Liver (tissue), 9 donors: Measurements from ENCODE around the gene SH2D5. TPM values are rescaled to one million over a fixed set of nuclear protein-coding genes. Genes with fewer than 3 reads are reported as not detected.

Source experiments
- DNase-seq: peaks from one replicate; pipeline ENCODE4 v3.0.0-alpha.2; 2017; ENCODE audit warnings: low spot score
- H3K27ac ChIP-seq, 2 donors: one replicate each; pipeline ENCODE4 v1.7.0; 2013; ENCODE audit warnings: inconsistent platforms in 2 of 2, low read length in 2 of 2, control low read depth in 1 of 2, low read depth in 1 of 2, mild to moderate bottlenecking in 1 of 2
- H3K27me3 ChIP-seq, 4 donors: one replicate each; pipeline versions ENCODE4 v1.6.1 to v1.7.0; 2013; ENCODE audit warnings: low read length in 3 of 4, inconsistent platforms in 1 of 4, mild to moderate bottlenecking in 1 of 4, moderate library complexity in 1 of 4; ENCODE audit not compliant: control insufficient read depth in 4 of 4, insufficient read depth in 4 of 4
- H3K36me3 ChIP-seq, 4 donors: one replicate each; pipeline versions ENCODE4 v1.6.1 to v1.7.0; 2013; ENCODE audit warnings: low read length in 3 of 4, mild to moderate bottlenecking in 3 of 4, low read depth in 1 of 4, moderate library complexity in 1 of 4; ENCODE audit not compliant: control insufficient read depth in 4 of 4, insufficient read depth in 3 of 4
- H3K4me1 ChIP-seq, 4 donors: one replicate each; pipeline versions ENCODE4 v1.6.1 to v1.7.0; 2013; ENCODE audit warnings: low read length in 3 of 4, mild to moderate bottlenecking in 3 of 4, moderate library complexity in 1 of 4; ENCODE audit not compliant: control insufficient read depth in 4 of 4, insufficient read depth in 4 of 4
- H3K4me3 ChIP-seq, 3 donors: one replicate each; pipeline versions ENCODE4 v1.6.1 to v1.7.0; 2013; ENCODE audit warnings: low read length in 3 of 3, control low read depth in 1 of 3, low read depth in 1 of 3, mild to moderate bottlenecking in 1 of 3
- H3K9ac ChIP-seq, 2 donors: one replicate each; pipeline ENCODE4 v1.7.0; 2013; ENCODE audit warnings: low read length in 2 of 2, mild to moderate bottlenecking in 2 of 2, moderate library complexity in 2 of 2, control low read depth in 1 of 2, low read depth in 1 of 2
- H3K9me3 ChIP-seq, 4 donors: one replicate each; pipeline versions ENCODE4 v1.6.1 to v1.7.0; 2013; ENCODE audit warnings: low read length in 3 of 4; ENCODE audit not compliant: control insufficient read depth in 4 of 4
- ATF3 ChIP-seq: IDR thresholded peaks from 2 replicates; pipeline ENCODE4 v1.6.1; 2016; ENCODE audit warnings: antibody characterized with exemption
- CTCF ChIP-seq: fragments of 150-350 bp; IDR thresholded peaks from 2 replicates; pipeline ENCODE4 v1.5.1; 2017; ENCODE audit warnings: improper control_type of control experiment, low read depth, low read length; ENCODE audit not compliant: missing input control
- EGR1 ChIP-seq, 2 donors: IDR thresholded peaks; 2 replicates each; pipeline ENCODE4 v1.6.1; 2016 to 2018; ENCODE audit warnings: antibody characterized with exemption in 2 of 2, low read depth in 2 of 2
- FOXA1 ChIP-seq: IDR thresholded peaks from 2 replicates; pipeline ENCODE4 v1.6.1; 2016; ENCODE audit warnings: antibody characterized with exemption
- FOXA2 ChIP-seq: IDR thresholded peaks from 2 replicates; pipeline ENCODE4 v1.6.1; 2016; ENCODE audit warnings: antibody characterized with exemption
- GABPA ChIP-seq, 2 donors: IDR thresholded peaks in 1 of 2; conservative IDR thresholded peaks in 1 of 2; 2 replicates each; pipeline ENCODE4 v1.6.1; 2016; ENCODE audit warnings: antibody characterized with exemption in 2 of 2, mild to moderate bottlenecking in 1 of 2, moderate library complexity in 1 of 2
- HNF4A ChIP-seq, 2 donors: conservative IDR thresholded peaks; 2 replicates each; pipeline ENCODE4 v1.6.1; 2016; ENCODE audit warnings: antibody characterized with exemption in 2 of 2, mild to moderate bottlenecking in 2 of 2
- HNF4G ChIP-seq: IDR thresholded peaks from 2 replicates; pipeline ENCODE4 v1.6.1; 2016; ENCODE audit warnings: antibody characterized with exemption
- JUND ChIP-seq, 2 donors: IDR thresholded peaks; 2 replicates each; pipeline ENCODE4 v1.6.1; 2016; ENCODE audit warnings: antibody characterized with exemption in 2 of 2
- MAX ChIP-seq: IDR thresholded peaks from 2 replicates; pipeline ENCODE4 v1.6.1; 2016; ENCODE audit warnings: antibody characterized with exemption
- NR2F2 ChIP-seq: IDR thresholded peaks from 2 replicates; pipeline ENCODE4 v1.6.1; 2016; ENCODE audit warnings: antibody characterized with exemption
- RAD21 ChIP-seq, 2 donors: IDR thresholded peaks; 2 replicates each; pipeline ENCODE4 v1.6.1; 2016; ENCODE audit warnings: antibody characterized with exemption in 2 of 2, mild to moderate bottlenecking in 2 of 2
- REST ChIP-seq: IDR thresholded peaks from 2 replicates; pipeline ENCODE4 v1.6.1; 2016; ENCODE audit warnings: antibody characterized with exemption, mild to moderate bottlenecking
- RXRA ChIP-seq, 2 donors: IDR thresholded peaks; 2 replicates each; pipeline ENCODE4 v1.6.1; 2017 to 2018; ENCODE audit warnings: antibody characterized with exemption in 2 of 2, mild to moderate bottlenecking in 1 of 2
- TAF1 ChIP-seq: conservative IDR thresholded peaks from 2 replicates; pipeline ENCODE4 v1.6.1; 2016; ENCODE audit warnings: antibody characterized with exemption, mild to moderate bottlenecking
- YY1 ChIP-seq: IDR thresholded peaks from 2 replicates; pipeline ENCODE4 v1.6.1; 2016; ENCODE audit warnings: antibody characterized with exemption, mild to moderate bottlenecking
- ZBTB33 ChIP-seq: IDR thresholded peaks from 2 replicates; pipeline ENCODE4 v1.6.1; 2016; ENCODE audit warnings: antibody characterized with exemption
- WGBS: extraction: QIAGEN DNeasy Blood & Tissue Kit; methylation state at CpG from one replicate; pipeline ENCODE4 v1.1.7; 2013; 5-methylcytosine and 5-hydroxymethylcytosine counted together
- polyA plus RNA-seq, 2 donors: library from polyadenylated mRNA; stranded (reverse) in 1 of 2; unstranded in 1 of 2; fragments of 200-250 nt in 1 of 2; fragments of >200 nt in 1 of 2; fragmentation: Nextera tagmentation in 1 of 2; extraction: Ambion mirVana in 1 of 2; gene quantifications; one replicate each; pipeline versions ENCODE4 v1.2.1 to v1.2.3, GENCODE V29; 2013 to 2015
- total RNA-seq, 2 donors: library from RNA; depleted of rRNA; stranded (reverse); fragments of >200 nt; gene quantifications; one replicate each; pipeline ENCODE4 v1.2.3, GENCODE V29; 2014
- donor health status: healthy.
- donor health status: healthy.
- donor health status: healthy.
- donor health status: healthy.
- donor health status: healthy.

Gene SH2D5
- total and polyA plus RNA-seq, 4 donors: 0.05 TPM; not detected in 3

GRCh38 chr1:20706841-20707240 lies 25.7 kb downstream of the SH2D5 start:
- 63% methylated on average over 5 of the region's 5 CpGs for WGBS
- Histone ChIP-seq H3K27ac (no peak overlapping the region), H3K9ac (no peak overlapping the region), H3K4me1 (no peaks in the 10 kb centered on the region), H3K9me3 (no peaks in the 10 kb centered on the region), H3K36me3 (no peaks in the 10 kb centered on the region), H3K27me3 (no peaks in the 10 kb centered on the region), H3K4me3 (no peak overlapping the region)
- TF ChIP-seq NR2F2 (no peak), HNF4A (conservative IDR thresholded peaks at IDR 0.05) (no peak), FOXA2 (no peak), YY1 (no peak), MAX (no peak), FOXA1 (no peak), CTCF (no peak), ZBTB33 (no peak), REST (no peak), GABPA (IDR thresholded peaks at IDR 0.05 in 1 of 2, conservative IDR thresholded peaks at IDR 0.05 in 1 of 2) (no peak), ATF3 (no peak), HNF4G (no peak), TAF1 (no peak), RAD21 (IDR thresholded peaks at IDR 0.05) (no peak), RXRA (IDR thresholded peaks at IDR 0.05) (no peak), JUND (IDR thresholded peaks at IDR 0.05) (no peak), EGR1 (IDR thresholded peaks at IDR 0.05; ENCODE audit: low read depth in 2 of 2) (no peak)
- DNase-seq: no peak
